Spinal cord (tissue), 10 donors: ENCODE results near the gene INHBB. TPM values are rescaled to one million over a fixed set of nuclear protein-coding genes. Genes with fewer than 3 reads are reported as not detected.
"Not testable (repeated sequence)": the region's sequence is repeated elsewhere in the genome, so short reads cannot be mapped to it uniquely, and the experiment has no call there.

Source experiments
- DNase-seq, 6 donors: peaks; one replicate each; pipeline versions ENCODE4 v3.0.0 to v3.0.0-alpha.2; 2013 to 2015; ENCODE audit warnings: low spot score in 6 of 6, low read depth in 4 of 6
- H3K27ac ChIP-seq: one replicate; pipeline ENCODE4 v1.5.1; 2013; ENCODE audit warnings: low read depth, low read length, control low read depth
- H3K27me3 ChIP-seq: one replicate; pipeline ENCODE4 v1.6.1; 2013; ENCODE audit warnings: low read length; ENCODE audit not compliant: control insufficient read depth, insufficient read depth
- H3K36me3 ChIP-seq: one replicate; pipeline ENCODE4 v1.6.1; 2013; ENCODE audit warnings: low read length; ENCODE audit not compliant: control insufficient read depth, insufficient read depth
- H3K4me1 ChIP-seq: one replicate; pipeline ENCODE4 v1.6.1; 2013; ENCODE audit warnings: low read length; ENCODE audit not compliant: control insufficient read depth, insufficient read depth
- H3K4me3 ChIP-seq: one replicate; pipeline ENCODE4 v1.5.1; 2013; ENCODE audit warnings: low read depth, low read length, control low read depth
- H3K9me3 ChIP-seq: one replicate; pipeline ENCODE4 v1.6.1; 2013; ENCODE audit warnings: low read length; ENCODE audit not compliant: control insufficient read depth, insufficient read depth
- WGBS: methylation state at CpG from one replicate; pipeline ENCODE4 v1.1.5; 2013; ENCODE audit warnings: missing lambda C conversion rate; ENCODE audit not compliant: insufficient coverage; 5-methylcytosine and 5-hydroxymethylcytosine counted together
- polyA plus RNA-seq, 2 donors: library from polyadenylated mRNA; unstranded; fragments of 120-200 nt; gene quantifications; one replicate each; pipeline ENCODE4 v1.2.1, GENCODE V29; 2013; ENCODE audit not compliant: insufficient read length in 2 of 2
- total RNA-seq, 2 donors: library from RNA; depleted of rRNA in 1 of 2; stranded (reverse); fragments of 120-200 nt in 1 of 2; fragments of >200 nt in 1 of 2; gene quantifications; one replicate each; pipeline versions ENCODE4 v1.2.3 to v1.2.4, GENCODE V29; 2013 to 2014
- donor health status: healthy.

Gene INHBB
- total and polyA plus RNA-seq, 4 donors: 2.0 to 13.2 (median 6.5) TPM

DNA sequence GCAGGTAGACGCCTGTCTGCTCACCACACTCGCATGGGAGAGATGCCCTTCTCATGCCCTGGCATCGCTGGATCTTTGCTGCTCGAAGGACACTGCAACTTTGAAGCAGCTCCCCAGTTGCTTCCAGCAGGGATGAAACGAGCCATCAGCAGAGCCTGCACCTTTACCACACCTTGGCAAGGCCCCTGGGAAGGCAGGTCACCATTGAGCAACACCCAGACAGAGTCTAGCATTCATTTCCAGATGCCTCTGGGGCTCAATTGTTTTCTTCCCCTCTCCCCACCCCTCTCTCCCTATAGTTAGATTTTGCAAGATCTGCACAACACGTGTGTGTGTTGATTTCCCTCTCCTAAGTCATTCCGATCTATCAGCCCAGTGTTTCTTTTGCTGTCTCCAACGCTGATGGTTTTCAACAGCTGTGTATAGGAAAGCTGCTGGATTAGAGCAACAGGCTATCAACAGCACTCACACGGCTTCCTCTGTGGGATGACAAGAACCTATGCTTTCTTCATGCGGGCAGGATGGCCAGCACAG is 25.6 kb upstream of the INHBB start:
- 76% methylated on average over 9 of the region's 10 CpGs for WGBS
- peak in 1 of 6 donors; percentile 27 for DNase-seq

DNA sequence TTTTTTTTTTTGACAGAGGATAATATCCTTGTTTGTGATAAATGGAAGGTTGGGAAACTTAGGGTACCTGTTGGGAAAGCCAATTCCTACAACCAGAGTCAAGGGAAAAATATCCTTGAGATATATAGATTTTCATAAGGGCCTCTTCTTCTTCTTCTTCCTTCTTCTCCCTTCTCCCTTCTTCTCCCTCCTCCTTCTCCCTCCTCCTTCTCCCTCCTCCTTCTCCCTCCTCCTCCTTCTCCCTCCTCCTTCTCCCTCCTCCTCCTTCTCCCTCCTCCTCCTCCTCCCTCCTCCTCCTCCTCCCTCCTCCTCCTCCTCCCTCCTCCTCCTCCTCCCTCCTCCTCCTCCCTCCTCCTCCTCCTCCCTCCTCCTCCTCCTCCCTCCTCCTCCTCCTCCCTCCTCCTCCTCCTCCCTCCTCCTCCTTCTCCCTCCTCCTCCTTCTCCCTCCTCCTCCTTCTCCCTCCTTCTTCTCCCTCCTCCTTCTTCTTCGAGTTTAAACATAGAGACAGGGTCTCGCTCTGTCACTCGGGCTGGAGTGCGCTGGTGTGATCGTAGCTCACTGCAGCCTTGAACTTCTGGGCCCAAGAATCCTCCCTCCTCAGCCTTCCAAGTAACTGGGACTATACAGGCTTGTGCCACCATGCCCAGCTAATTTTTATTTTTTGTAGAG is 24.9 kb upstream of the INHBB start:
- H3K27ac ChIP-seq, DNase-seq, H3K36me3 ChIP-seq, H3K4me3 ChIP-seq, H3K9me3 ChIP-seq, H3K27me3 ChIP-seq: not testable (repeated sequence)
- WGBS: 89% methylated on average over 4 of the region's 5 CpGs
- H3K4me1 ChIP-seq: peaks cover 22% of the 10 kb centered on the region

More for the DNA sequence above, 25.6 kb upstream of the INHBB start:
- Histone ChIP-seq H3K4me3 (no peak overlapping the region), H3K9me3 (no peaks in the 10 kb centered on the region), H3K4me1 (peaks cover 22% of the 10 kb centered on the region), H3K27me3 (no peaks in the 10 kb centered on the region), H3K27ac (no peak overlapping the region), H3K36me3 (no peaks in the 10 kb centered on the region)

DNA sequence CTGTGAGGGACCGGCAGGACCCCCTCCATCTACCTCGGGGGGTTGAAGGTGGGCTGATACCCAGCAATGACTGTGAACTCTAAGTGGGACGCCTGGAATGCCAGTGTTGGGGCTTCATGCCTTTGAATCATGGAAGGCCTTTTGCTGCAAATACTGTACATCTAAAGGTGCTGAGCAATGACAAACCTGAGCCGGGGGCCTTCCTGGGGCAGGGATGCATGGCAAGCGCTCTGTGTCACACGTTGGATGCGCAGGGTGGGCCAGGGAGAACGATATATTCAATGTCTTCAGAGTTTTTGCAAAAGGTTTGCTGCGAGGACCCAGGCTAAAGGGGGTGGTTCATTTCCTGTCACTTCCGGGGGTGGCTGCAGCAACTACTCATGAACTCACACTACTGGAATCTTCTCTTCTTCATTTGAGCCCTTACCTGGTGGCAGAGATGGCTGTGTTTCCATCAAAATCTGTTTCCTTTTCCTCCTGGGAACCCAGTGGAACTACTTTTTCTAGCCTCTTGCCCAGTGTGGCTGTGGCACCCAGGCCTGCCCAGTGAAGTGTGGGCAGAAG is 24.1 kb upstream of the INHBB start:
- DNase-seq: no peak
- H3K4me3 ChIP-seq: no peak overlapping the region
- no peaks in the 10 kb centered on the region for H3K36me3 ChIP-seq
- 91% methylated on average over 10 of the region's 10 CpGs for WGBS
- H3K27me3 ChIP-seq: no peaks in the 10 kb centered on the region
- H3K4me1 ChIP-seq: peaks cover 22% of the 10 kb centered on the region
- no peaks in the 10 kb centered on the region for H3K9me3 ChIP-seq
- no peak overlapping the region for H3K27ac ChIP-seq

DNA sequence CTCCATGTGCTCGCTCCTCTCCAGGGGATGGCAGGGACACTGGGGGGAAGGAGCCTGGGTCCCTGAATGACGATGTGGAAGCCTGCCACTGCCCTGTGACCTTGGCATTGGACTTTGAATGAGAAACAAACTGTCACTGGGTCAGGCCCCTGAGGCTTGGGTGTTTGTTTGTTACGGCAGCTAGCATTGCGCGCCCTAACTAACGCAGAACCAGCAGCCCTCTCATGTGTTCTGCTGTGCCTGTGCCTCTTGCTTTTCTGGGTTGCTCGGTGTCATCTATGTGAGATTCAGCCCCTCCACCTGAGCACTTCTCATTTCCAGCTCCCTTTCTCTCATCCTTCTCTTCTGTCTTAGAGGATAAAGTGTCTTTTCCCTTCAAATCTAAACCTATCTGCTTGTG is 23.6 kb upstream of the INHBB start:
- Histone ChIP-seq H3K4me3 (no peak overlapping the region), H3K27ac (no peak overlapping the region), H3K9me3 (no peaks in the 10 kb centered on the region), H3K4me1 (peaks cover 22% of the 10 kb centered on the region), H3K36me3 (no peaks in the 10 kb centered on the region), H3K27me3 (no peaks in the 10 kb centered on the region)
- DNase-seq: no peak
- WGBS: 100% methylated on average over 6 of the region's 7 CpGs

DNA sequence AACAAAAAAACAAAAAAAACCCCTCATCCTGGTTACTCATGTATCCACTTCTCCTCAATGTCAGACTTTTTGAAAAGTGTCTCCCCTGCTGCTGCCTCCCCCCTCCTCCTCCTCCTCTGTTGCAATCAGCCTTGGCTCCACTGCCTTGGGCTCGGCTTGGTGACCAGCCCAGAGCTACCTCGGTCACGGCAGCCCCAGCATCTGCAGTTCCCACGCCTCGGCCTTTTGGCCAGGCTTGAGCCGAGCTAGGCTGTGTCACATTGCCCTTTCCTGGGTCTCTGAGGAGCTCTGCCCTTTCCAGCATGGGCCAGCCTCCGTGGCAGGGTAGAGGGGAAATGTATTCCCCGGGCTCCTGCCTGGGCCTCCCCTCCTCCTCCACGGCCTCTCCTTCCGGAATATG is 22.7 kb upstream of the INHBB start:
- peaks cover 22% of the 10 kb centered on the region for H3K4me1 ChIP-seq

DNA sequence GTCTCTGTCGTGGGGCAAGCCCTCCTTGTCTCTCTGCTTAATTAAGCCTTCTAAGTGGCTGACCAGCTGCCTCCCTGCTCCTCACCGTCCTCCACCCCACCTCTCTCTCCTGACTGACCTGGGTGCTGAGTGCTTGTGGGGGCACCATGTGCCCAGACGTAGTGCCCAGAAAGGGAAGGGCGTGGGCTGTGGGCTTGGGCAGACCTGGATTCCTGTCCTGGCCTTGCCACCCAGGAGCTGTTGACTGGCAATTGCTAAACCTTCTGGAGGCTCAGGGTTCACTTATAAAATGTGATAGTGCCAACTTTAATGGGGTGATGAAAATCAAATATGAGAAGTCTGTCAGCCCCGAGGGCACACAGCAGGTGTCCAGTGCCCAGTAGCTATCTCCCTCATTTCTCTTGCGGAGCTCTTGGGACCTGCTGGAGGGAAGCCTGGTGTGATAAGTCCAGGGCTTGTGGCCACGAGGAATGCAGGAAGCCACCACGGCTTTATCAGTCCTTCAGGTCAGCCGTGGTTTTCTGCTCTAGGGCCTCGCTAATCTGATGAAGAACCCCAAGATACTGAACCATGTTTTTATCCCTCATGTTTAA is 22.0 kb upstream of the INHBB start:
- Histone ChIP-seq H3K27ac (no peak overlapping the region), H3K36me3 (no peaks in the 10 kb centered on the region), H3K4me3 (no peak overlapping the region), H3K4me1 (peaks cover 16% of the 10 kb centered on the region), H3K27me3 (no peaks in the 10 kb centered on the region), H3K9me3 (no peaks in the 10 kb centered on the region)
- 88% methylated on average over 8 of the region's 10 CpGs for WGBS
- no peak for DNase-seq

More for the DNA sequence above, 22.7 kb upstream of the INHBB start:
- no peak overlapping the region for H3K4me3 ChIP-seq
- 45% methylated on average over 6 of the region's 10 CpGs for WGBS
- H3K9me3 ChIP-seq: no peaks in the 10 kb centered on the region
- H3K27ac ChIP-seq: no peak overlapping the region
- H3K36me3 ChIP-seq: no peaks in the 10 kb centered on the region
- H3K27me3 ChIP-seq: no peaks in the 10 kb centered on the region
- DNase-seq: no peak

DNA sequence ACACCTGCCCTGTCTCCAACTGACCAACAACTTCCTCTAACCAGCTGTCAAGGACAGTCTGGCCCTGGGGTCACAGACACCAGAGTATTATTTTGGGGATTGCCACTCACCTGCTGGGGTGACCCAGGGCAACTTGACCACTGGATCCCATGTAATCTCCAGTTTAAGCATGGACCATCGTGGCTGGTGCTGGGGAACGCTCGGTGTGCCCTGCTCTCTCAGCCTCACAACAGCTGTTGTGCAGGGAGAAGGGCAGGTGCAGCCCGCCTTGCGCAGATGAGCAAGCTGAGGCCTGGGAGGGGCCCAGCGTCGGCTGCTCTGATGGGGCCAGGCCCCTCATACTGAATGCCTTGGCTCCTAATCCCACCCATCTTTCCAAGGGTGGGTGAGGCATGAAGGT is 21.0 kb upstream of the INHBB start:
- Histone ChIP-seq H3K27ac (no peak overlapping the region), H3K36me3 (no peaks in the 10 kb centered on the region), H3K27me3 (no peaks in the 10 kb centered on the region), H3K9me3 (no peaks in the 10 kb centered on the region), H3K4me3 (no peak overlapping the region), H3K4me1 (peaks cover 7% of the 10 kb centered on the region)
- WGBS: 83% methylated on average over 3 of the region's 7 CpGs
- DNase-seq: no peak

DNA sequence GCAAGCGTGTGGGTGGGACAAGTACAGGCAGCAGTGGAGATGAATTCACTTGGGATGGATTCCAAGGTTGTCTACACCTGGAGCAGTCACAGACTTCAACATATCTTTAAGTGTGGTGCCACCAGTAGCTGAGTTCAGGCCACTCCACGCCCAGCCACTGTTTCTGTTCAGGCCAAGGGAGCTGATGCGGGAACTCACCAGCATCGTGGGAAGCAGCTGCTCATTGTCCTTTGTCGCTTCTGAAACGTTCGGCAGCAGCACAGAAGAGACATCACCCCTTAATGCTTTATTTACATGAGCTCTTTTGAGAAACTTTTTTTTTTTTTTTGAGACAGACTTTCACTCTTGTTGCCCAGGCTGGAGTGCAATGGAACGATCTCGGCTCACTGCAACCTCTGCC is 19.9 kb upstream of the INHBB start:
- no peaks in the 10 kb centered on the region for H3K27me3 ChIP-seq
- no peaks in the 10 kb centered on the region for H3K36me3 ChIP-seq
- DNase-seq: no peak
- peaks cover 3% of the 10 kb centered on the region for H3K4me1 ChIP-seq
- 74% methylated on average over 8 of the region's 9 CpGs for WGBS
- no peak overlapping the region for H3K4me3 ChIP-seq
- H3K9me3 ChIP-seq: no peaks in the 10 kb centered on the region
- no peak overlapping the region for H3K27ac ChIP-seq

DNA sequence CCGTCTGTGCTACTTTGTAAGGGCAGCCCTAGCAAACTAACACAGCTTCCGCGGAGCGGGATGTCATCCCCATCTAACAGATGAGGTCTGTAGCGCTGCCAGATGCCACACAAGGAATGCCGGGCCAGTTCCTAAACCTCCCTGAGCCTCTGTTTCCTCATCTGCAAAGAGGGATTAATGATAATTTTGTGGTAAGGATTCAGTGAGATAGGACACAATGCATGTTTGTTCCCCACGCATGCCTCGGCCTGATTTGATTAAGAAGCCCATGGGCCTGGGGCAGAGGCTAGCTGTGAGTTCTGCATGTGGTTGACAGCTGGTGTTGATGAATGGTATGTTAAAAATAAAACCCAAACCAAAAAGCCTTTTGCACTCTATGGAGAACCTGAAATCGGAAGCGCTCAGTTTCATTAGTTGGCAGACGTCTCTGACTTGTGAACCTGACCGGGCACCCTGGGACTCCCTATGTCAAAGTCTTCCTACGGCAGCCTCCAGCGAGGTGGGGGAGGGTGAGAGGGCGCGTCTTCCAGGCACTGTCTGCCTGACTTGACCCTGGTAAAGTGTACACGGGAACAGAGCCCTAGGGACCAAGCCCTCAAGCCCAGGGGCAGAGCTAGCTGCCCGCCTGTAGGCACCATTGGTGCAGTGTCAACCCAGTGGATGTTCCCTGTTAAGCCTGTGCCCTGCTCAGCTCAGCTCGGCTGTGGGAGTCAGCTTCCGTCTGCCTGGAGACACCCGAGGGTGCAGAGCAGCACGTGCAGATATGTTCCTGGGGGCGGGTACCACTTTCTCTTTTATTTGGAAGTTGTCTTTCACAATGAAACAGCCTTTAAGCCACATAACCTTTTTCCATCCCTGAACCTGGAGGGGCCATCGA is 14.8 kb upstream of the INHBB start:
- H3K27me3 ChIP-seq: no peaks in the 10 kb centered on the region
- no peak overlapping the region for H3K4me3 ChIP-seq
- H3K9me3 ChIP-seq: no peaks in the 10 kb centered on the region
- WGBS: 70% methylated on average over 14 of the region's 24 CpGs
- no peaks in the 10 kb centered on the region for H3K4me1 ChIP-seq
- no peak for DNase-seq
- no peaks in the 10 kb centered on the region for H3K36me3 ChIP-seq
- no peak overlapping the region for H3K27ac ChIP-seq
